OCI-LY7 (cell line): ENCODE data around the gene HES4.

Source experiments
- EZH2phosphoT487 ChIP-seq: fragments of 200-600 bp; sonication (generic); IDR thresholded peaks from 2 replicates; pipeline ENCODE4 v1.6.1; 2018; ENCODE audit warnings: low read depth, borderline replicate concordance, mild to moderate bottlenecking, mixed run types, antibody characterized with exemption, low read length, moderate library complexity, mixed read lengths
- TF ChIP-seq, protein P1 (sequence below): fragments of 200-600 bp; sonication (generic); conservative IDR thresholded peaks from 2 replicates; pipeline ENCODE4 v1.5.1; 2014; ENCODE audit warnings: mild to moderate bottlenecking, antibody characterized with exemption, low read length, moderate library complexity, mixed read lengths

DNA sequence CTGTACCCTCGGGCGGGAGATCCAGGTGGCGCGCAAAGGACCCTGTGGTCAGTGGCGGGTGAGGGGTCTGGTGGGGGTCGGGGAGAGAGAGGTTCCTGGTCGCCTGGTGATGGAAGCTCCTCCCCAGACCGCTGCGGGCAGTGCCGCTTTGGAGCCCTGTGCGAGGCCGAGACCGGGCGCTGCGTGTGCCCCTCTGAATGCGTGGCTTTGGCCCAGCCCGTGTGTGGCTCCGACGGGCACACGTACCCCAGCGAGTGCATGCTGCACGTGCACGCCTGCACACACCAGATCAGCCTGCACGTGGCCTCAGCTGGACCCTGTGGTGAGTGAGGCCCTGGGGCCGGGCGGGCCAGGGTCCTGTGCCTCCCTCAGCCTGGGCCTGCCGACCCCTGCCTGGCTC lies 43.5 kb upstream of the HES4 start:
- TF ChIP-seq, protein P1, sequence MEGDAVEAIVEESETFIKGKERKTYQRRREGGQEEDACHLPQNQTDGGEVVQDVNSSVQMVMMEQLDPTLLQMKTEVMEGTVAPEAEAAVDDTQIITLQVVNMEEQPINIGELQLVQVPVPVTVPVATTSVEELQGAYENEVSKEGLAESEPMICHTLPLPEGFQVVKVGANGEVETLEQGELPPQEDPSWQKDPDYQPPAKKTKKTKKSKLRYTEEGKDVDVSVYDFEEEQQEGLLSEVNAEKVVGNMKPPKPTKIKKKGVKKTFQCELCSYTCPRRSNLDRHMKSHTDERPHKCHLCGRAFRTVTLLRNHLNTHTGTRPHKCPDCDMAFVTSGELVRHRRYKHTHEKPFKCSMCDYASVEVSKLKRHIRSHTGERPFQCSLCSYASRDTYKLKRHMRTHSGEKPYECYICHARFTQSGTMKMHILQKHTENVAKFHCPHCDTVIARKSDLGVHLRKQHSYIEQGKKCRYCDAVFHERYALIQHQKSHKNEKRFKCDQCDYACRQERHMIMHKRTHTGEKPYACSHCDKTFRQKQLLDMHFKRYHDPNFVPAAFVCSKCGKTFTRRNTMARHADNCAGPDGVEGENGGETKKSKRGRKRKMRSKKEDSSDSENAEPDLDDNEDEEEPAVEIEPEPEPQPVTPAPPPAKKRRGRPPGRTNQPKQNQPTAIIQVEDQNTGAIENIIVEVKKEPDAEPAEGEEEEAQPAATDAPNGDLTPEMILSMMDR, result no peak
- TF ChIP-seq EZH2phosphoT487, result no peak
